GM21367 (cell line): ENCODE measurements around the gene RHBDF1.

Experiments used
- ATAC-seq: cut with Tn5 transposase; IDR thresholded peaks from one replicate; pipeline ENCODE4 v1.9.1; 2021; ENCODE audit not compliant: unreplicated experiment

The RHBDF1 gene

GRCh38 chr16:74747-75334 is 2.4 kb upstream of the RHBDF1 start:
- ATAC-seq, result no peak

- no peak for ATAC-seq
Measured at GRCh38 chr16:74051-74746, 1.8 kb upstream of the RHBDF1 start.

- ATAC-seq, result no peak
Measured at GRCh38 chr16:71540-72401, 660 bp downstream of the RHBDF1 start.

DNA sequence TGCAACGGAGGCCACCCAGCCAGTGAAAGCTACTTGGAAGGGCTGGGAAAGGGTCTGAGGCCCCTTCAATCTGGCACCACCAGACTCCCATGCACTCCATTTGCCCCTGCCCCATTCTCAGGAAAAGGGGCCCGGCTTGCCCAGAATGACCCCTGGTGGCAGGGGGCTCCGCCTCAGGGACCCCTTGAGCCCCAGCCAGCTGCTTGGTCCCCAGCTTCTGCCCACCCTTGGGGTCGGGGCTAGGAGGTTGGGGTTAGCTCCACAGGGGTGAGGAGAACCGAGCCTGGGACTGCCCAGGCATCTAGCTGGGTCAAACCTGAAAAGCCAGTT is 1.3 kb downstream of the RHBDF1 start:
- ATAC-seq, result no peak

GRCh38 chr16:69181-69580 is 3.2 kb downstream of the RHBDF1 start:
- ATAC-seq, result no peak

- ATAC-seq, result no peak
Measured at GRCh38 chr16:67884-68789, 4.3 kb downstream of the RHBDF1 start.

DNA sequence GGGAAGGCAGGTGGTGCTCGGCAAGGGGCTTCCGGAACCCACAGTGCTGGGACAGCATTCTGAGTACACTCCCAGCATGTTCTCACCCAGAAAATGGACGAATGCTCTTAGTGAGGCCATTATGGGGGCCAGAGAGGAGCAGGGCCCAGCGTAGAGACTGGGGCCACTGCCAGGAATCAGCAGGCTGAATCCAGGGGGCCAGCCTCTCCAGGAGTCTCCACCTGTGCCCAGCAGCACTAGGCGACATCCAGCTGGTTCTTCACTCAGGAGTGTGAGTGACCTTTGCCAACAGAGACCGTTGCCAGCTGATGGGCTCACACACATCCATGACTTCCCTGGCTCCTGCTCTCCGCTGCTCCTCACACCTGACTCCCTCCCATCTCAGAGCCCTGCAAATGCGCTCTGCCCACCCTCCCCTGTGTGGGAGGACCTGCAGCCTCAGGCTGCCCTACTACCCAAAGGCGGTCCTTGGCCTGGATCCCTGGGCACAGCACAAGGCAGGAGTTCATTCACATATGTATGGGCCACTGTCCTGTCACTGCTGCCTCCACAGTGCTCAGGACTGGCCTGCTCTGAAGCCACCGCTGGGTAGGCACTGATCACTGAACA is 5.1 kb downstream of the RHBDF1 start:
- no peak for ATAC-seq

DNA sequence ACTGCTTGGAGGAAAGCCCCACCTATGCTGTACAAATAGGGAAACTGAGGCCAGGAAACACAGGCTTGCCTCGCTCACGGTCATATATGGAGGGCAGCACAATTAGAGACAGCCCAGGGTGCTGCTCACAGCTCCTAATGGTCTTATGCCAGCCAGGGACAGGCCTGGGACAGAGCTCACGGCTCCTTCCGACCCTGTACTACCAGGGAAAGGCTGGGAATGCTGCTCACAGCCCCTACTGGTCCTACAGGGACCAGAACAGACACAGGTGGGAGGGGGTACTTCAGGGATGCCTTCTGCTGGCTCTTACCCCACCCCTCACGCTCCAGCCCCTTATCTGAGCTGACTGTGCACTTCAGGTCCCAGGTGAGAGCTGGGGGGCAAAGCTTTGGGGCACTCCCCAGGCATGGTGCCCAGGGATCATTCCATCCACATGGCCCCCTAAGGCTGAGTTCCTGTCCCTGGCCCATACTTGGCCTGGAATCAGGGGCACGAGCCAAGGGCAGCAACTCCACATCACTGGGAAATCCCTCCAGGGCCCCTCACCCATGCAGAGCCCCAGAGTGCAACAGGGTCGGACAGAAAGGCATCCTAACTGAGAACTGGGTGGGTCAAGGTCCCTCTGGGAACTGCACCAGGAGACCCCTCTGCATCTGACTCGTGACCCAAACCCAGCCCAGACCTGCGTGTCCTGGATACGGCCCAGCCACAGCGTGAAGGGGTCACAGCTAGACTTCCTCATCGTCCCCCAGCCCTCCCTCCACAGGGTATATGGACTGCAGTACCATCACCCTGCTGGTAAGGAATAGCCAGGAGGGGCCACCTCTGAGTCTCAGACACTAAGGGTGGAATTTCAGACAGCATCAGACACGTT is 5.9 kb downstream of the RHBDF1 start:
- no peak for ATAC-seq

DNA sequence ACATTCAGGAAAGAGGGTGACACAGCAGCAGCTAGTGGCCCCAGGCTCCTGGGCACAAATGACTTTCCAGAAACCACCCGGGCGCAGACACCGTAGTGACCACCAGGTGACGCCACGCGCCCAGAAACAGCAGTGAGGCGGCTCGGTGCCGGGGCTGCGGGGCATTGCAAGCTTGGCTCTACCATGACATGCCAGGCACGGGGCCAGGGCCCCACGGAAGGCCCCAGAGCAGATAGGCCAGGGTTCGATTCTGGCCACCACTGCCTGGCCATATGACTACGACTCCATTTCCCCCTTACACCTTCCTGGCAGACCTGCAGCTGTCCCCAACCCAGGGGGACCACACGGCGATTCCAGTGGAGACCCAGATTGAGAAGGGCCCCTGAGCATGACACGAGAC is 6.7 kb downstream of the RHBDF1 start:
- no peak for ATAC-seq

- ATAC-seq, result no peak
Measured at GRCh38 chr16:64914-65255, 7.5 kb downstream of the RHBDF1 start.

DNA sequence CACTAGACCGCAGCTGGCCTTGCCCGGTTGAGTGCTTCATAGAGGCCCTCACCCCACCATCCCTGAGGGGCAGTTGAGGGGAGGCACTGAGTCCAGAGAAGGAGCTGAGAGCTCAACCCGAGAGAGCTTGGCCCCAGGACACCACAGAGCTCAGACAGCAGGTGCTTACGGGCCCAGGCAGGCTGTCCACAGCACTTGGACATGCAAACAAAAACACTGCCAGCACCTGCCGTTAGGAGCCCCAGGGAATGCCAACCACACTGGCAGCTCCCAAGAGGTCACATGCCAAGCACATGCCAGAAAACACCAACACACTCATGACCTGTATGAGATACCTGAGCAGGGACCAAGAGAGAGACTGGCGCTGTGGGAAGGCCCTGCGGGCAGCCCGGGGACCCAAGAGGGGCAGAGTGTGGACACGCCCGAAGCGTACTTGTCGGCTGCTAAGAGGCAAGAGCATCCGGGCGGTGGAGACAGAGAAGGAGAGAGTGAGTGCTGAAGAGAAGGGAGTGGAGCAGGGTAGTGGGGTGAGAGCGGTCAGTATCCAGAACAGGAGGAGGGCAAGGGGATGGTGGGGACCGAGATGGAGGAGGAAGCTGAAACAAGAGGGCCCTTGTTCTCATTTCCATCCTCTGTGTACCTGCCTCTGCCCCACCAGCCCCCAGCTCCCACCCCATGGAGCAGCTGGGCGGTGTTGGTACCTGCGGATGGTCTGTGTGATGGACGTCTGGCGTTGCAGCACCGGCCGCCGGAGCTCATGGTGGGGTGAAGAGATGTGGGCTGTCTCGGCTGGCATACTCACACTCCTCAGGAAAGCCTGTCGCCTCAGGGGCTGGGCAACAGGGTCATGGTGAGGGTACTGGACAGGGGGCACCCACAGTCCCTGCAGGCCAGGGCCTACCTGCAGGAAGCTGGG is 8.2 kb downstream of the RHBDF1 start:
- ATAC-seq, result no peak

GRCh38 chr16:63466-63865 is 9.0 kb downstream of the RHBDF1 start:
- ATAC-seq, result no peak

GRCh38 chr16:62968-63391 is 9.5 kb downstream of the RHBDF1 start:
- no peak for ATAC-seq

GRCh38 chr16:62283-62967 is 10.0 kb downstream of the RHBDF1 start:
- no peak for ATAC-seq

DNA sequence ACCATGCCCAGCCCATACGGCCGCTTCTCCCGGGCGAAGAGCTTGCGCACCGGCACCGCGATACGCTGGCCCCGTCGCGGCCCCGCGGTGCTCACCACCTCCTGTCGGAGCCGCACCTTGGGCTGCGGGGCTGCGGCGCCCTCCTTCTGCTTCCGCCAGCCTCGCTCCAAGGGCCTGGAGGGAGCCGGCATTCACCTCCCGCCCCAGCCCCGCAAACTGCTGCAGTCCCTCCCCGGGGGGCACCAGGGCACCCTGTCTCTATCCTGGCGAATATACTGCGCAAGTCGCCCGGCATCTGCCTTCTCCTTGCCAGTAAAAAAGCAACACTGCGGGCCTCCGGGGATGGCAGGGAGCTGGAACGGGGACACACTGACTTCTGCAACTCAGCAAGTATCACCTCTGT is 10.6 kb downstream of the RHBDF1 start:
- no peak for ATAC-seq

GRCh38 chr16:60929-61878 is 11.2 kb downstream of the RHBDF1 start:
- no peak for ATAC-seq

DNA sequence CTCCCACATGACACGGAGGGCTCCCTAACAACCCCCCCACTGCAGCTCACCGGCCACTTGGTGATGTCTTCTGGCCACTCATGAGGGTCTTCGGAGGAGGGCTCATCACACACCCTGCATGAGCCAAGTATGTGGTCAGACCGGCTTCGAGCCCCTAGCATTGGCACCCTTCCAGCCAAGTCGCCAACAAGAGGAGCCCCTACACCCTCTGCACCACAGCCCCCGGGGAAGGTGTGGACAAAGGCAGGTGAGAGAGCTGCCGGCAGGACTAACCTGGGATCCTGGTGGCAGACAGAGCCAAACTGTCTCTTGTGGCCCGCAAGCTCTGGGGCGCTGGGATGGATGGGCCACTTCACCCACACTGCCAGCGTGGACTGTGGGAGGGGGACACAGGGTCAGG is 12.3 kb downstream of the RHBDF1 start:
- no peak for ATAC-seq
